ENCODE results near the gene LMF2.

- no peak for TF ChIP-seq CTCF (IDR thresholded peaks at IDR 0.05 in 2 of 3, conservative IDR thresholded peaks at IDR 0.05 in 1 of 3; ENCODE audit: borderline replicate concordance in 1 of 3, insufficient read depth in 1 of 3, low read depth in 2 of 3, low read length in 2 of 3)
- no peak for TF ChIP-seq JUND (IDR thresholded peaks at IDR 0.05)
- TF ChIP-seq ZBTB33 (IDR thresholded peaks at IDR 0.05; ENCODE audit: extremely low read depth, insufficient replicate concordance, low read length): no peak
- no peak for TF ChIP-seq SP1 (IDR thresholded peaks at IDR 0.05; ENCODE audit: low read depth)
- no peak for TF ChIP-seq ELF1 (IDR thresholded peaks at IDR 0.05; ENCODE audit: borderline replicate concordance, low read depth)
- no peak for TF ChIP-seq ATF3 (IDR thresholded peaks at IDR 0.05)
These were observed 32.5 kb downstream of the LMF2 start, which contains the start of gene SBF1 for GRCh38 chr22:50474710-50475651.
